Measurements from ENCODE around the gene PNMA8B.

The PNMA8B gene

DNA sequence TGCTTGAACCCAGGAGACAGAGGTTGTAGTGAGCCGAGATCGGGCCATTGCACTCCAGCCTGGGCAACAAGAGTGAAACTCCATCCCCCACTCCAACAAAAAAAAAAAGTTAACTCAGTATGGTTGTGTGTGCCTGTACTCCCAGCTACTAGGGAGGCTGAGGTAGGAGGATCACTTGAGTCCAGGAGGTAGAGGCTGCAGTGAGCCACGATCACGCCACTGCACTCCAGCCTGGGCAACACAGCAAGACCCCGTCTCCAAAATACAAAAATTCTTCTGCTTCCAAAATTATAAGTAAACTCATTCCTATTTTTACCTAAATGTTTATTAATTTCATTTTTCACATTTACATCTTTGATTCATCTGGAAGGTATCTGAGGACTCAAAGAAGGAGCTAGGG lies 38.7 kb downstream of the PNMA8B start:
- no peak for DNase-seq (ENCODE audit: low read depth in 2 of 2)

DNA sequence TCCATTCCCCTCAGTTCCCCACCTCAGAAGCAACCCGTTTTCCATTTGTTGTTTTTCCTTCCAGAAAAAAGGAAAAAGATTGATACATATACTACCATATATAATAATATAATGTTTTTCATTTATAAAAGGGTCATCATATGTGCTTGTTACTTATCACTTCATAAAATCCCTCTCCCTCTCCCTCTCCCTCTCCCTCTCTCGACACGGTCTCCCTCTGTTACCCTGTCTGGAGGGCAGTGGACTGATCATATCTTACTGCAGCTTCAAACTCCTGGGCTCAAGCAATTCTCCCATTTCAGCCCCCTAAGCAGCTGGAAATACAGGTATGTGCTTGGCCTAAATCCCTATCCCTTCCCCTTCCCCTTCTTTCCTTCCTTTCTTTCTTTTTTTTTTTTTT lies 41.4 kb downstream of the PNMA8B start:
- DNase-seq (ENCODE audit: low read depth in 2 of 2): no peak

DNA sequence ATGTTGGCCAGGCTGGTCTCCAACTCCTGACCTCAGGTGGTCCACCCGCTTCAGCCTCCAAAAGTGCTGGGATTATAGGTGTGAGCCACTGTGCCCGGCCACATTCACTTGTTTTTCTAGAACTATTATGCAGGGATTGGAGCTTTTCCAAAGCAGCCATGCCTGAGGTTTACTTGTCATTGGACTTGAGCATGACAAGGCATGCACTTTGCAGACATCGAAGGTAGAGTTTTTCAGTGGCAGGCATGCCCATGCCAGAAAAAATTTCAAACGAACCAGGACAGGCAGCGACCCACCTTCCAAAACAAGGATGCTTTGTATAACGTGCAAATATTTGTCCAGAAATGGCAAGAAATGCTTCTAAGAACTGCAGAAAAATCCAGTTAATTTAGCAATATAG lies 42.0 kb downstream of the PNMA8B start:
- no peak for DNase-seq (ENCODE audit: low read depth in 2 of 2)

DNA sequence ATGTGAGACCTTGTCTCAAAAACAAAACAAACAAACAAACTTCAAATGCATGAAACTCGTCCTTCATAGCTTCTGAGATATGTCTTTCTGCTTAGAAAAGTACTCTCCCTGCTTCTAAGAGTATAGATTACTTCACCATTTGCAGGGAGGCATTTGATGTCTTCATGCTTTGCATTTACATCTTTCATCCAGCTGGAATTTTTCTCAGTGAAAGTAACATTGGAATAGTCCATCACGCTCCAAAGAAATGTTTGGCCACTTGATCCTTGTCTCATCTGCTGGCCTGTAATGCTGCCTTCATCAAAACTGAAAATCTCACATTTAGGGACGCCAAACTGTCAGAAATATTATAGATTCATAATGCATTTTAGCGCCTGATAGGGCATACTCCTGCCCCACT lies 43.5 kb downstream of the PNMA8B start:
- DNase-seq (ENCODE audit: low read depth in 2 of 2): no peak

DNA sequence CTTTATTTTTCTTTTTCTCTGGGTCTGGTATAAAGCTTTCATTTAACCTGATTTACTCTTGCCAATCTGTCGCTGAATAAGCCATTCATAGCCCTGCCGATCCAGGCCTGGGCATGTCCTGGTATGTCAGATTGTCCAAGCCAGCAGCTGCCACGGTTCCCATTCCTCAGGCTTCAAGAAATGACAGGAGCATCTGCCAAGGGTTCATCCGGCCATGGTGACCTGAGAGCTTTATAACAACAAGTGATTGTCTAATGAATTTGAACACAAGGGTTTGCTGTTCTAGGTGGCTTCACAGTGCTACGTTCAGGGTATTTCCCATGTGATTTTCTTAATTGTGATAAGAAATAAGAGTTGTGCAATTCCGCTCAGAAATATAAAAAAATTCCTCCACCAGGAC lies 44.3 kb downstream of the PNMA8B start:
- DNase-seq (ENCODE audit: low read depth in 2 of 2): no peak

DNA sequence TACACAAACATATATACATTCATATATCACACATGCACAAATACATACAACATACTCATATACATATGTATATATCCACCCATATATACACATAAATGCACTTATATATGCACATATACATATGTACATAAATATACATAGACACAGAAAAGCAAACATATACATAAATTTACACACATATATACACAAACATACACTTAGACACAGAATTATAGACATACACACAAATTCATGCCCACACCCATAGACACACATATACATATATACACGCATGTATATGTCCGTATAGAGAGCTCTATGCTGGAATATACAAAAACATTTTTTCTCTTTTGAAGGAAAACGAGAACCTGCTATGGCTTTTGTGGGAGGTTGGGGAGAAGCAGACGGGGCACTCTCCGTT lies 44.9 kb downstream of the PNMA8B start:
- DNase-seq (ENCODE audit: low read depth in 2 of 2): no peak

DNA sequence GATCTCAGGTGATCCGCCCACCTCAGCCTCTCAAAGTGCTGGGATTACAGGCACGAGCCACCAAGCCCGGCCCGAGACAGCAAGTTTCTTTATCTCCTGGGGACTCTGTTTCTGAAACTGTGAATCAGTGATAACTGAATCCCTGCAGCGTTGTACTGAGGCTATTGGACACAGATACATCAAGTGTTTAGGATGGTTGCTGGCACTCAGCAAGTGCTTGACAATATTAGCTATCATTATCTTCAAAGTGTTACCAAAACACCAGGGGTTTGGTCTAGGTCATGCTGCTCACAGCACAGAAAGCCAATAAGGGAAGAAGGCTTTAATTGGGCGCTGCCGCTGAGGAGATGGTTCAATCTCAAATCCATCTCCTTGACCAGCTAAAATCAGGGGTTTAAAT lies 46.4 kb downstream of the PNMA8B start:
- DNase-seq (ENCODE audit: low read depth in 2 of 2): no peak

DNA sequence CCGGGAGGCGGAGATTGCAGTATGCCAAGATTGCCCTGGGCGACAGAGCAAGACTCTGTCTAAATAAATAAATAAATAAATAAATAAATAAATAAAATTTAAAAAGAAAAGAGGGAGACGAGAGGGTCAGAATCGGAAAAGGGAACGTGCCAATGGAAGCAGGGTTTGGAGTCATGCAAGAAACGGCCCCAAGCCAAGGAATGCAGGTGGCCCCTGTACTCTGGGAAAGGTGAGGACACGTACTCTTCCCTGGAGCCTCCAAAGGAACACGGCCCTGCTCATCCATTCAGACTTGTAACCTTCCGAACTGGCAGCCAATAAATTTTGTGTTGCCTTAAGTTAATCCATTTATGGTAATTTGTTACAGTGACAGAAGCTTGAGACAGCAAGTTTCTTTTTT lies 47.1 kb downstream of the PNMA8B start:
- DNase-seq (ENCODE audit: low read depth in 2 of 2): no peak

DNA sequence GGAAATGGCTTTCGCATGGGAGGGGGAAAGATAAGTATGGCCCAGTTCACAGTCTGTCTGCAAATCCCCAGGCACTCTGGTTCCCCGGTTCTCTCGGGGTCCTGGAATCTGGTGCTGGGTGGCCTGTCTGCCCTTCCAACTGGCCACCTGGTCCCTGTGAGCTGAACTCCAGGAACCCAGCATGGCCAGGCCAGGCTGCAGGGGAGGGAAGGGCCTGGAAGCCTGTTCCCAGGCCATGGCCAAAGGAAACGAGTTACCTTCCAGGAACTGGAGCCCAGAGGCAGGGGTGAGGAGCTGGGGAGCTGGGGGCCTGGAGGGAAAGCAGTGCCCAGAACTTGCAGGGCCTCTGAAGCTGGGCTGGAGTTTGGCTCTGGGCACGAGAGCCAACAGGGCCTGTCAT lies 47.8 kb downstream of the PNMA8B start:
- no peak for DNase-seq (ENCODE audit: low read depth in 2 of 2)

DNA sequence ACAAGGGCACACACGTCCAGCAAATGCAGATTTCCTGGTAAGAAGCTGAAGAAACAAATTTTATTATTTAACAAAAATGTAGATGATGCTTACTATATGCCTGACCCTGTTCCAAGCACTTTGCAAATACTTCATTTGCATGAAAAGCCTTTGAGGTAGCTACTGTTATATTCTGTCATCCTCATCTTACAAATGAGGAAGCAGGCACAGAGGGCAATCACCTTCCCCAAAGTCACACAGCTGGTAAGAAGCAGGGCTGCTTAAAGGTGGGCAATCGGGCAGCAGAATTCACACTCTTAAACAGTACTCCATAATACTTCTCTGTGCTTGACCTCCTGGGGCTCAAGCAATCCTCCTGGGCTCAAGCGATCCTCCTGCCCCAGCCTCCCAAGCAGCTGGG lies 48.7 kb downstream of the PNMA8B start:
- DNase-seq (ENCODE audit: low read depth in 2 of 2): no peak

DNA sequence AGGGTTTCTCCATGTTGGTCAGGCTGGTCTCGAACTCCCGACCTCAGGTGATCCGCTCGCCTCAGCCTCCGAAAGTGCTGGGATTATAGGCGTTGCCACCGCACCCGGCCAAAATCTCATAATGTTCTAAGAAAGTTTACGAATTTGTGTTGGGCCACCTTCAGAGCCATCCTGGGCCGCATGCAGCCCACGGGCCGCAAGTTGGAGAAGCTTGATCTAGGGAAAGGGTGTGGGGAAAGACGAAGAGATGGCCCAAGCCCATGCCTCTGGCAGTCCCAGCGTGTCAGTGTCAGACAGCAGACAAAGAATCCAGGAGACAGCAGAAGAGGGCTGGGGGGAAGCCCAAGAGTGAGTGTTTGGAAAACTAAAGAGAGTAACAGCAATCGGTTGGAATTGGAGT lies 49.6 kb downstream of the PNMA8B start:
- no peak for DNase-seq (ENCODE audit: low read depth in 2 of 2)

DNA sequence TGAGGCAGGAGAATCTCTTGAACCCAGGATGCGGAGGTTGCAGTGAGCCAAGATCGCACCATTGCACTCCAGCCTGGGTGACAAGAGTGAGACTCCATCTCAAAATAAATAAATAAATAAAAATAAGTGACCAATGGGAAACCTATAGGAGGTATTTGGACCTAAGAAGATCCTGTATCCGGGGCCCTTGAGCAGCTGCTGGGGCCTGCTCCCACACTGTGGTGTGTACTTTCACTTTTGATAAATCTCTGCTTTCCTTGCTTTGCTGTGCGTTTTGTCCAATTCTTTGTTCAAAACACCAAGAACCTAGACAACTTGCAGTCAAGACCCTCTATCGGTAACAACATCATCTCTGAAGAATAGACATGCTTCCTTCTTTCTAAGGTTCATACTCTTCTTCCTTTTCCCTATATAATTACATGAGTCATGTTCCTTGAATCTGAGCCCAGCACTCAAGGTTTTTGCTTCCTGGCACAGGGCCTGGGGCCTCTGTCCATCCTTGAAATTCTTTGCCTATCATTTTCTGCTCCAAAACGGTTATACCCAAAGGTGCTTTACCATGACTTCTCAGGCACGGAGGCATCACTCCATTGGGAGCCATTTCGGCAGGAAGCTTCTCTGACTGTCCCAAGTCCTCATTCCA lies 52.7 kb downstream of the PNMA8B start:
- DNase-seq (ENCODE audit: low read depth in 2 of 2): no peak

DNA sequence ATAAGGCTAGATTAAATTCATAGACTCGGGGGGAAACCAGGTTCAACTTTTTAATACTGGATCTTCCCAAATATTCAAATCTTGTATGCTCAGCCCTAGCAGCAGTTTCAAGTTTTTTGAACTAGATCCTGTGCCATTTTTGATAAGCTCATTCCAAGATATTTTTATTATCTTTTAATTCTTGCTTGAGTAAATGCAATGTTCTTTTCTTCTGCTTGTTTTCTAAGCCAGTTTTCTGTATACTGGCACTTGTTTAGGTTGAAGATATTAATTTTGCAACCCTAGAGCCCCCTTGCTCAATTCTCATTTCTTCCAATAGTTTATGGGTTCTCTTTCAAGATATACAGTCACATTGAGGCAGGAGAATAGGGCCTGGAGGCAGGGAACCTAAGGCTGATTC lies 53.8 kb downstream of the PNMA8B start:
- DNase-seq (ENCODE audit: low read depth in 2 of 2): no peak
